GM18505 (cell line): ENCODE results near the gene USP33.
"Not testable (repeated sequence)": the region's sequence is repeated elsewhere in the genome, so short reads cannot be mapped to it uniquely, and the experiment has no call there.

ENCODE experiments used
- ATAC-seq: cut with Tn5 transposase; IDR thresholded peaks from one replicate; pipeline ENCODE4 v1.9.1; 2021; ENCODE audit not compliant: unreplicated experiment
- POLR2A ChIP-seq: IDR thresholded peaks from 4 replicates; pipeline ENCODE4 v1.6.1; 2011; ENCODE audit warnings: borderline replicate concordance; ENCODE audit not compliant: insufficient read depth, insufficient read length; ENCODE audit errors: extremely low read depth

USP33 gene

DNA sequence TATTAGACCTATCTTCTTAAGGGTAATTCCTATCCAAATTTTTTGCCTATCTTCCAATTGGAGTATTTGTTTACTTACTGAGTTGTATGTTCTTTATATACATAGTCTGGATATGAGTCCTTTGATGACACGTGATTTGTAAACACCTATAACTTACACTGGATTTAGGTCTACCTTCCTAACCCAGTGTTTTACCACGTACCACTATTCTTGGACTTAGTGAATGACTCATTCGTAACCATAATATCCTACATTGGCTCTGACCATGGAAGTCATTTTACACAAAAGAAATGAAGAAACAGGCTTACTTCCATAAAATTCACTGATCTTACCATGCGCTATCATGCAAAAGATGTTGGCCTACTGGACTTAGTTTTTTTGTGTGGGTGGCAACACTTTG is 53.3 kb downstream of the USP33 start:
- ATAC-seq, result no peak
- TF ChIP-seq POLR2A, result no peak

DNA sequence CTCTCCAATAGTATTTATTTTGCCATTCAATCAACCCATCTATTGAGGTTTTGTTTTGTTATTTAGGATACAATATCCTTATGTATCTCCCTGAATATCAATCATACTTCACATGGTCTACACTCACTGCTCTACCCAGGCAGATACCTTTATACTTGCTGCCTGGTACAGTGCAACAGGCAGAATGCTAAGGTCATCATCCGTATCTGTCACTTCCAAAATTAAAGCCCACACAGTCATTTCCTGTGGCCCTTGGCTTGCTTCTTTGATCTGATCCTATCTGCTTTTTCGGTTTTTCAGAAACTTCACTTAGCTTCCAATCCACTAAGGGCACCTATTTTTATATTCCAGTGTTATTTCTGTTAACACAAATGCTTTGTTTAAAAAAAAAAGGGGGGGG is 54.9 kb downstream of the USP33 start:
- no peak for ATAC-seq
- TF ChIP-seq POLR2A, result no peak

DNA sequence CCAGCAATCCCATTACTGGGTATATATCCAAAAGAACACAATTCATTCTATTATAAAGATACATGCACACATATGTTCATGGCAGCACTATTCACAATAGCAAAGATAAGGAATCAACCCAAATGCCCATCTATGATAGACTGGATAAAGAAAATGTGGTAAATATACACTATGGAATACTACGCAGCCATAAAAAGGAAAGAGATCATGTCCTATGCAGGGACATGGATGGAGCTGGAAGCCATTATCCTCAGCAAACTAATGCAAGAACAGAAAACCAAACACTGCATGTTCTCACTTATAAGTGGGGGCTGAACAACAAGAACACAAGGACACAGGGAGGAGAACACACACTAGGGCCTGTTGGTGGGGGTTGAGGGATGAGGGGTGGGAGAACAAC is 60.0 kb downstream of the USP33 start:
- ATAC-seq, result not testable (repeated sequence)

DNA sequence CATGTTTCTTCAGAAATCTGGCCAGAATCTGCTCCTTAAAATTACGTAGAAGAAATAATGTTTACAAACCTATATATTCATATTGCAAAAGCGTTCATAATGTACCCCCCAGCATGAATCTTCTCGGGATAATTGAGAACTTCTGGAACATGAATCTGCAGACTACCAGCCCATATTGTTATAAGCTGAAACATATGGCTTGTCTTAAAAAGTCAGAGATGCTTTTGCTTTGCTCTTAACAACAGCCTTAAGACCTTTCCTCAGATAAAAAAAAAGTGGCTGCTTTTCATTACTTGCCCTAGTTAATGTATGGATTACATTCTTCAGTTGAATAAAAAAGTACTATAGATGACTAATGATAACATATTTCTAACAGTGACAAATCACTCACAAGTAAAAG is 62.2 kb downstream of the USP33 start:
- TF ChIP-seq POLR2A, result no peak
- ATAC-seq, result no peak

DNA sequence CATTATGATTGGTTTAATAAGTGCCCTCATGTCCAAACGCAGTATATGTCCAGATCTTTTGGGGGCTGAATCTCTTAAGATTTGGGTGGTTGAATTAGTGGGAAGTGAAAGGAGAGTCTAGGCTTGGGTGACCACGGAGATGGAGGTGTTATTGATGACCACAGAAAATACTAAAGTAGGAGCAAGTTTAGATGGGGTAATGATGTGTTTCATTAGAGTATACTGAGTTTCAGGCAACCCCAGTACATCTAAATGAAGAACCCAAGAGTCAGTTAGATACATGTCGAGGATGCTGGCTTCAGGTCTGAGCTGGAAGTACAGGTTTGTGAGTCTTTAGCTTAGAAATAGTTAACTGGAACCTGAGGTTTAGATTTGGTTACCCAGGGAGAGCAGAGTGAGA is 70.7 kb downstream of the USP33 start:
- peak; percentile 52 for ATAC-seq
- TF ChIP-seq POLR2A, result no peak

DNA sequence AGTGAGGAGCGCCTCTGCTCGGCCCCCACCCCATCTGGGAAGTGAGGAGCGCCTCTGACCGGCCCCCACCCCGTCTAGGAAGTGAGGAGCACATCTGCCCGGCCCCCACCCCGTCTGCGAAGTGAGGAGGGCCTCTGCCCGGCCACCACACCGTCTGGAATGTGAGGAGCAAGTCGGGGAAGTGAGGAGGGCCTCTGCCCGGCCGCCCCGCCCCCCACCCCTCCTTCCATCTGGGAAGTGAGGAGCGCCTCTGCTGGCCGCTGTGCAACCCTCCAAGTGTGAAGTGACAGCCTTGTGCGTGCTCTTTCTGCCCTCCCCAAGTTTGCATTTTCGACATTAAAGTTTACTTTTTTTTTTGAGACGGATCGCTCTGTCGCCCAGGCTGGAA is 72.1 kb downstream of the USP33 start:
- ATAC-seq, result no peak
- no peak for TF ChIP-seq POLR2A

DNA sequence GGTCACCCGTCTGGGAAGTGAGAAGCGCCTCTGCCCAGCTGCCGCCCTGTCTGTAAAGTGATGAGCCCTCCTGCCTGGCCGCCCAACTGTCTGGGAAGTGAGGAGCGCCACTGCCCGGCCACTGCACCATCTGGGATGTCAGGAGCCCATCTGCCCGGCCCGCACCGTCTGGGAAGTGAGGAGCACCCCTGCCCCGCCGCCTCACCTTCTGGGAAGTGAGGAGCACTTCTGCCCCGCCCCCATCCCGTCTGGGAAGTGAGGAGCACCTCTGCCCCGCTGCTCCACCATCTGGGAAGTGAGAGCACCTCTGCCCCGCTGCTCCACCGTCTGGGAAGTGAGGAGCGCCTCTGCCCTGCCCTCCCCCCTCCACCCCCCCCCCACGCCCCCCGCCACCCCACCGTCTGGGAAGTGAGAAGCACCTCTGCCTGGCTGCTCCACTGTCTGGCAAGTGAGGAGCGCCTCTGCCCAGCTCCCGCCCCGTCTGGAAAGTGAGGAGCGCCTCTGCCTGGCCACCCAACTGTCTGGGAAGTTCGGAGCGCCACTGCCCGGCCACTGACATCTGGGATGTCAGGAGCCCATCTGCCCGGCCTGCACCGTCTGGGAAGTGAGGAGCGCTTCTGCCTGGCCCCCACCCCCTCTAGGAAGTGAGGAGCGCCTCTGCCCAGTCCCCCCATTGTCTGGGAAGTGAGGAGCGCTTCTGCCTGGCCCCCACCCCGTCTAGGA is 72.7 kb downstream of the USP33 start:
- ATAC-seq, result no peak
- TF ChIP-seq POLR2A, result no peak

DNA sequence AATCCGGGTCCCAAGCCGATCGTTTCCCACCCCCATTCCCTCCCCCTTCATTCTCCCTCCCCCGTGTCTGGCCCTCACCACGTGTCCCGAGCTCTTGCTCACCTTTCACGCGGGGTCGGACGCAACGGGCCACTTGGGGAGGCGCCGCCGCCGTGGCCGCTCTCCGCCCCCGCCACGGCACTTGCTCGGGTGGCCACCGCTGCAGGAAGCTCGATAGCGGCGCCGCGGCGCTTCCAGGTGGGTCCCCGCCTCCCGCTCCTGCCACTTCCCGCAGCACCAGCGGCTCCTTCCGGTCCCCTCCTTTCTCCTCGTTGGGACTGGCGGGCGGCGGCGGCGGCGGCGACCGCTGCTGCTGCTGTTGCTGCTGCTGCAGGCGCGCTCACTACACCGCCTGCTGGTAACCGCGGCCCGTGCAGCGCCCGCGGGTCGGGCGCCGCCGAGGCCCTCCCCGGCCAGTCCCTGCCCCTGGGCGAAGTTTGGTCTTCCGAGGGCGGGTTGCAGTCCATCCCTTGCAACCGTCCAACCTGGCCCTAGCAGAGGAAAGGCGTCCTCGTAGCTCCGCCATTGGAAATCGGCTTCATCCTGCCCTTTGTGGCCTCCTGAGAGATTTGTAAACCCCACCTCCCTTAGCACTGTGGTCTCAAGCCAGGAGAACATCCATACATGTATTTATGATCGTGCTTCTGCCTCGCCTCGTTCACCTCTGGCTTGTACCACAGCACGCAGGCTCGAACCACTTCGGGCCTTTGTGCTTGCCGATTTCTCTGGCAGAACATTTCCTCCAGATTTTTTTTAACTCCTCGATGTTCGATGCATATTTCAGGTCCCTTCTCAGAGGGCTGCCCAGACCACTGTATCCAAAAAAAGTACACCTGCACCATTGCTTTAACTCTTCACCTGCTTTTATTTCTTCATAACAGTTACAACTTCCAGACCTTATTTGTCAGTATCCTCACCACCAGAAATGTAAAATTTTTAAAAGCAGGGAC is 76.2 kb downstream of the USP33 start:
- peak; percentile 70 for TF ChIP-seq POLR2A
- ATAC-seq, result peak; percentile 79

DNA sequence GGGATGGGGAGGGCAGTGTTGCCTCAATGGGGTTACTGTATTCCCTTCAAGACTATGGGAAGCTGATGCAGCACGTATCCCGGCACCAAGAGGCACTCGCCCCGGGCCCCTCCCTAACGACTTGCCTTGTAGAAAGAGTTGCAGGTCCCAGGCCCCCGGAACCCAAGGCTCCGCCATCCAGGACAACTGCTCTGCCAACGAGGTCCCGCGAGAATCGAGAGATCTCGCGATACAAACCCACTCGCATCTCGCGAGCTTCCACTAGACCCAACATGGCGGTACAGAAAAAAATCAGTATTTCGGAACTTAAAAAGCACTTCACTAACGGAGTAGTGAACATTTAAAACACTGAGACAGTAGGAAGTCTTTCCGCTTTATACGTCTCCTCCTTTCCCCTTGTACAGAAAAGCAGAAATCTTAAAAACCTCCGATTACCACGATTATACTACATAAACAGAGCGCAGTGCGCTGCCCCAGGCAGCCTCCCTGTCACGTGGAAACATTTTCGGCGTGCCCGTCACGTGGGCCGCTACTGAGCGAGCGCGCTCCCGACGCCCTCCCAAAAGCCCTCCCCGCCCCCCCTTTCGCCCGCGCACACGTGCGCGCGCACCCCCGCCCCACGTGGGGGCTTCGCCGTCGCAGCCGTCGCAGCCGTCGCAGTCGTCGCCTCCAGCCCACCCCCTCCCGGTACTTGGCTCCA is 77.0 kb downstream of the USP33 start, which contains the start of gene ZZZ3:
Gene ZZZ3 (minus strand): TSS at position 199 of the 700 bp plus-strand sequence. CDS start 49,304 bp downstream, outside the sequence.
- ATAC-seq, result peak; percentile 70
- TF ChIP-seq POLR2A, result peak; percentile 86

DNA sequence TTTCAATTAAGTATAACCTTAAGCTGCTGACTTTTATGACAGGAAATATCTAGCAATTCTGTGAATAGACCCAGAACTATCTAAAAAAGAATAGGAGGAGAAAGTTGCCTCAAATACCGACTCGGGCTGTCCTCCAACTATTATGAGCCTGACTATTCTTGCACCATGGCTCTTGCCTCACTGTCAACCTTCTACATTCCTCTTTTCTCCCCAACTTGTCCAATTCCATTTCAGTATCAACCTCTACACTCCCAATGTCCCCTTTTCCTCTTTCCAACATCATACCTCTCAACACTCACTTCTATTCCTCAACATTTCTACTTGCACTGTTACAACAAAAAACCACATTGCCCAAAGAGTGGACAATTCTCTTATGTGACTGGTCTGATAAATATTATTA is 79.5 kb downstream of the USP33 start:
- no peak for TF ChIP-seq POLR2A
- ATAC-seq, result no peak

DNA sequence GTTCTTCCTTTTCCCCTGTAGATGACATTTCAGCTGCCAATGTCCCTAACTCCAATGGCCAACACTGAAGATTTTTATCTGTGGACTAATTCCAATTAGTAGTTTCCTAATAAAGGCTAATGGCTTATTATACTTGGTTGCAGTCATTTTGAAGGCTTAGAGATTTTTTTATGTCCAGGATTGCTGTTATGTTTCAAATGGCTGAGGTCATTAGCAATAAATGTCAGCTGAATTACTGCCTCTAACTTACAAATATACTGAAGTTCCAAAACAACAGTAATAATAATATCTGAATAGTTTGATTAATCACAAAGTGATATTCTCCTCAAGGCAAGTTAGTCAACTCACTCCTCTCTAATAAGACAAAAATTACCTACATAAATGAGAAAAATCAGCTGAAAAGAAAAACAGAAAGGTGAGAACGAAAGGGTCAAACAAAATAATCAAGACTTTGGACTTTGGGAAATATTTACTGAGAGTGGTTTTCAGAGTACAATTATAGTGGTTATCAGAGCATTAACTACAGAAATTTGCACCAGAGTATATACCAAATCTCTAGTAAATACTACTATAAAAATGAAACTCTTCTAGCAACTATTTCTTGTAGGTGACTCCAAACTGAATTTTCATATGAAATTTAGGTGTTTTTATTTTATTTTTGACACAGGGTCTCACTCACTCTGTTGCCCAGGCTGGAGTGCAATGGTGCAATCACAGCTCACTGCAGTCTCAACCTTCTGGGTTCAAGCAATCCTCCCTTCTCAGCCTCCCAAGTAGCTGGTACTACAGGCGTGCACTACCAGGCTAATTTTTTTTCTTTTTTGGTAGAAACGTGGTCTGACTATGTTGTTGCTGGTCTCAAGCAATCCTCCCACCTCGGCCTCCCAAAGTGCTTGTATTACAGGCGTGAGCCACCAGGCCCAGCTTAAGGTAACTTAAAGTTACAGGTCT is 80.7 kb downstream of the USP33 start:
- no peak for TF ChIP-seq POLR2A
- no peak for ATAC-seq

DNA sequence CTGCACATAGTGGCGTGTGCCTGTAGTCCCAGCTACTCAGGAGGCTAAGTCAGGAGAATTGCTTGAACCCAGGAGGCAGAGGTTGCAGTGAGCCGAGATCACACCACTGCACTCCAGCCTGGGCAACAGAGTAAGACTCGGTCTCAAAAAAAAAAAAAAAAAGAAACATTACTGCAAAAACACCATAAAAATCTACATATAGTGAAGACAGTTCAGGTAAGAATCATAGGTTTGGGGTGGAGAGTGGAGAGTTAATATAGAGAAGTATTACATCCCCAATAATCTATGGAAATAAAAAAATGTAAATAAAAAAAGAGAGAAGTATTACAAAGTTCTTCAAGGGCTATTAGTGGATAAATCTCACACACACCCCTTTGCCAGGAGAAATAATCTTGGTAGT is 84.8 kb downstream of the USP33 start:
- not testable (repeated sequence) for ATAC-seq
